HG02571 (cell line): Measurements from ENCODE around the gene BRME1.
"Not testable (repeated sequence)": the region's sequence is repeated elsewhere in the genome, so short reads cannot be mapped to it uniquely, and the experiment has no call there.

Source experiments
- ATAC-seq: cut with Tn5 transposase; IDR thresholded peaks from one replicate; pipeline ENCODE4 v1.9.1; 2021; ENCODE audit warnings: mild to moderate bottlenecking, moderate library complexity; ENCODE audit not compliant: unreplicated experiment

BRME1 gene

GRCh38 chr19:13926715-13927114 lies 20.8 kb upstream of the BRME1 start:
- no peak for ATAC-seq

- ATAC-seq = no peak
Measured at GRCh38 chr19:13926010-13926409, 20.1 kb upstream of the BRME1 start.

- no peak for ATAC-seq
Measured at GRCh38 chr19:13923194-13923987, 17.5 kb upstream of the BRME1 start.

GRCh38 chr19:13922118-13922517 lies 16.2 kb upstream of the BRME1 start:
- not testable (repeated sequence) for ATAC-seq

GRCh38 chr19:13920940-13921747 lies 15.2 kb upstream of the BRME1 start:
- no peak for ATAC-seq

- no peak for ATAC-seq
Measured at GRCh38 chr19:13920524-13920923, 14.6 kb upstream of the BRME1 start.

- no peak for ATAC-seq
Measured at GRCh38 chr19:13918726-13919411, 13.0 kb upstream of the BRME1 start.

- no peak for ATAC-seq
Measured at GRCh38 chr19:13917888-13918406, 12.0 kb upstream of the BRME1 start.

- no peak for ATAC-seq
Measured at GRCh38 chr19:13914777-13915176, 8.9 kb upstream of the BRME1 start.

- ATAC-seq = no peak
Measured at GRCh38 chr19:13913352-13913751, 7.4 kb upstream of the BRME1 start.

GRCh38 chr19:13909430-13909829 lies 3.5 kb upstream of the BRME1 start:
- ATAC-seq = no peak

GRCh38 chr19:13908674-13909073 lies 2.8 kb upstream of the BRME1 start:
- no peak for ATAC-seq

- no peak for ATAC-seq
Measured at GRCh38 chr19:13906910-13907309, 993 bp upstream of the BRME1 start.

- ATAC-seq = no peak
Measured at GRCh38 chr19:13906521-13906904, 596 bp upstream of the BRME1 start.

- ATAC-seq = no peak
Measured at GRCh38 chr19:13902993-13903555, 2.8 kb downstream of the BRME1 start.

- ATAC-seq = no peak
Measured at GRCh38 chr19:13899912-13900584, 5.9 kb downstream of the BRME1 start.

GRCh38 chr19:13899393-13899792 lies 6.5 kb downstream of the BRME1 start:
- ATAC-seq = no peak

GRCh38 chr19:13896227-13896626 lies 9.7 kb downstream of the BRME1 start:
- no peak for ATAC-seq

GRCh38 chr19:13894552-13894951 lies 11.4 kb downstream of the BRME1 start:
- no peak for ATAC-seq

- ATAC-seq = no peak
Measured at GRCh38 chr19:13892870-13893269, 13.0 kb downstream of the BRME1 start.
